Effector CD8-positive, alpha-beta T cell (primary cell): ENCODE results near the gene NRARP.

ENCODE experiments used
- DNase-seq: peaks from one replicate; lab custom pipeline; 2025; lab: John Stamatoyannopoulos, UW

NRARP gene

DNA sequence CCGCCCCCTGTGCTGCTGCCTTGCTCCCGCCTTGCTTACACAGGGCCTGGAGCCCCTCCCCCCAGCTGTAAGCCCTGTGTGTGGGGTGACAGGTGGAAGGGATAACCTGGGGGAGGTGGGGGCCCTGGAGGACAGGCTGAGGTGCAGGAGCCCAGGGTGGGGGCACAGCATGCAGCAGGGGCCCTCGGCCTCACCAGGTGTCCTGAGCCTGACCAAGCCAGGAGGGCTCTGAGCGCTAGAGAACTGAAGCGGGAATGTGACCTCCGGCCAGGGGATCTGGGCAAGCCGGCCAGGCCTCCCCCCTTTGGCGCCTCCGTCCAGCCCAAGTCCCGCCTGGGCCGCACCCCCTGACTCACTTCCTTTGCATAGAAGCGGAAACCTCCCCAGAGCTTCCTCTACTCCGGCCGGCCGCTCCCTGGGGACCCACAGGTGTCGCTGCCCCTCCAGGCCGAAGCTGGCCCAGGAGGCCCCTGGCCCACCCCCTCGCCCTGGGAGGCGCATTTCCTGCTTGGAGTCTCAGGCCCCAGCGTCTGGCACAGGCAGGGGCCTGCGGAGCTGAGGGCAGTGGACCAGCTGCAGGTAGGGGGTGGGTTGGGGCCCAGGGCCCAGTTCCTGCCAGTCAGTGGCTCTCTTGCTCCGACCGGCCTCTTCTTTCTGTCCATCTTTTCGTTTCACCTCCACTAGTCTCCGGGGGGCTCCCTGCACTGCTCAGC, 24.6 kb downstream of the NRARP start, which contains the start of gene TOR4A:
Gene TOR4A, plus strand, starts transcription at position 398 of the 713 bp plus-strand sequence. CDS start 964 bp downstream, outside the sequence.
- no peak for DNase-seq

DNA sequence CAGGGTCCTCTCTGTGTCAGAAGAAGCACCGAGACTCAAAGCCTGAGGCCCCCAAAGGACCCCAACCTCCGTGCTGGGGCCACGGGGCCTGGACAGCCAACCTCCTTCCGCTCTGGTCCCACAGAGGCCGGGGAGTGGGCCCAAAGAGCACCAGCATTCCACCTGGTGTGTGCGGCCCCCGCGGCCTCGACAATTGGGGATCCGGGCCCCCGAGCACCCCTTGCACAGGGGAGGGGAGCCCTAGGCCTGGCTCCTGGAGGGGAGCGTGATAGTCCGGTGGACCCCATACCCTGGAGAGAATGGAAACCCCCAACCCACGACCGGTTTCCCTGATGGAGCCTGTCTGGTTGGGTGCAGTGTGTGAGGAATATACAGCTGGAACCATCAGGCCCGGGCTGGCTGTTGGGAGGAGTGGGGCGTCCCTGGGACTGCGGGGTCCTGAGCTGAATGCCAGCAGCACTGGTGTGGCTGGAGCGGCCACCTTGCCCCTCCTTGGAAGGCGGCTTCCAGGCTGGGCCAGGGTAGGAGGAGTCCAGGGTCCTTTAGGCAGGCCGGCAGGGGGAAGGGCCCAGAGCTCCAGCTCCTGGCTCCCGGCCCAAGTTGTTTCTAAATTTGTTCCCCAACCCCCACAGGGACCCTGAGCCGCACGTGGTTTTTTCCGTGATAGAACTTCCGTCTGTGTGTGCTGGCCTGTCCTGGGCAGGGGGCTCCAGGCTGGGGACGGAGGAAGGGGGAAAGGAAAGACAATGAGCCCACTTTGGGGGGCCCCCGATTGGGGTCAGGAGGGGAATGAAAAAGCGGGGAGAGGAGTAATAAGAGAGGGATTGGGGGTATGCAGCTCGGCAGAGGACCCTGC, 25.4 kb downstream of the NRARP start:
- DNase-seq: no peak

DNA sequence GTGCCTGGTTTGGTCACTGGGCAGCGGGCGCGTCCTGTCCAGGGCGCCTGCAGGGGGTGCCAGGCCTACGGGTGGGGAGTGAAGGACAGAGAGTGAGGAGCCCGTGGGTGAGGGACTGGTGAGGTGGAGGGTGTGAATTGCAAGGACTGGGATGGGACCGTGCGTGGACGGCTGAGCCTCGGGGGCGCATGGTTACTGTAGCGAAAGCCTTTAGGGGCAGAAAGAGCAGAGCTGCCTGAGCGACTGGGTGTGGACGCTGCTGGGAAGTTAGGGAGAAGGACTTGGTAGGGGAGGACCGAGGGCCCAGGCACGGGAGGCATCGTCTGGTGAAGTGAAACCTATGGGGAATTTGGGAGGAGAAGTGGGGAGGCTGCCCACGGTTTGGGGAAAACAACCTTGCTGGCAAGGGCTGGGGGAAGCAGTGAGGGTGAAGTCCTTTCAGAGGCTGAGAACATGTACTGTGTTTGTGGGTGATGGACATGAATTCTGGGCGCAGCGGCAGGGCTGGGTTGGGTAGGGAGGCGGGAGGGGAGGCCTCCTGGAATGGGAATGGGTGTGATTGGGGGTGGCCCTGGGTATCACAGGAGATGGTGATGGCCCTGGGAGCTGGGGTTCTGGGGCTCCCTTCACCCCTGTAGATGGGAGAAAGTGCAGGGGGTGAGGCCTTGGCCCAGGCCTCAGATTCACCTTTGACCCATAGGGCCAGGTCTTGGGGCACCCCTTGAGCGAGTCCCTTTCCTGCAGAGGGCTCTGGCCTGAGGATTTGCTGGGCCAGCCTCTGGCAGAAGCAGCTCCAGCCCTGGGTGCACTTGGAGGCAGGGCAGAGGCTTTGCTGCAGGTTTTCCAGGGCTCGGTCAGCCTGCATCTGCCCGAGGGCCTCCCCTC, 26.2 kb downstream of the NRARP start:
- DNase-seq: no peak

DNA sequence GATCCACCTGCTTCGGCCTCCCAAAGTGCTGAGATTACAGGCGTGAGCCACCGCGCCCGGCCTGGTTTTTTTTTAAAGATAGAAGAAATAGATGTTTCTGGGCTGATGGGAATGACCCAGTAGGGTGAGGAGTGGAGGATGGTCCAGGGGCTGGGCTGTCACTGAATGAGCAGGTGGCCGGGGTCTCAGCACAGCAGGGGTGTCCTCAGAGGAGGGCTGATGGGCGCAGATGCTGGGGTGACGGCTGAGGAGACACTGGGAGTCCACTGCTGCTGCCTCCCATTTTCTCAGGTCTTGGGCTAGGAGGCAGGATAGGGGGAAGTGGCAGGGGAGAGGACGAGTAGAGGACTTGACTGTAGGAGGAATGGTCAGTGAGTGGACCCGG, 26.9 kb downstream of the NRARP start:
- no peak for DNase-seq

DNA sequence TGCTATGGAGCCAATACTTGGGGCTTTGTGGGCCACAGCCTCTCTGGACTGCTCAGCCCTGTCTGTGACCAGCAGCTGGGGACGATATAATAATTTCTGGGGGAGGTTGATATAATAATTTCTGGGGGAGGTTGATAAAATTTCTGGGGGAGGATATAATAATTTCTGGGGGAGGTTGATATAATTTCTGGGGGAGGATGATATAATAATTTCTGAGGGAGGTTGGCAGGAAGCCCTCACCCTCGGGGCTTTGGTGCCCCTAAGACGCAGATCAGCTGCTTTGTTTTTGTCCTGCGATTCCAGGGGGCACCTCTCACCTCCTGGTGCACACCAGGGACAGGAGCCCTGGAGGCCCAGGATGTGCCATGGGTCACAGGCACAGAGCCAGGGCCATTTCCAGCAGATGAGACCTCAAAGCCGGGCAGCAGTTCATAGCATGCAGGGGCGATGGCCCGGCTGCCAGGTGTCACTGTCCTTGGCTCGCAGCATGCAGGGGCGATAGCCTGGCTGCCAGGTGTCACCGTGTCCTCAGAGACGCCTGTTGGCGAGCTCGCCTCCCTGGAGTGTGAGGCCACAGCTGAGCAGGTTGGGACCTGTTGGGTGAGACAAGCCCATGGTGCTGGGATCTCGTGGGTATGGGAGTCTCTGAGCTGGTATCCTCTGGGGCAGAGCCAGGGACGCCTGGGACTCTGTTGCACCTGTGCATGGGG, 28.3 kb downstream of the NRARP start:
- no peak for DNase-seq

DNA sequence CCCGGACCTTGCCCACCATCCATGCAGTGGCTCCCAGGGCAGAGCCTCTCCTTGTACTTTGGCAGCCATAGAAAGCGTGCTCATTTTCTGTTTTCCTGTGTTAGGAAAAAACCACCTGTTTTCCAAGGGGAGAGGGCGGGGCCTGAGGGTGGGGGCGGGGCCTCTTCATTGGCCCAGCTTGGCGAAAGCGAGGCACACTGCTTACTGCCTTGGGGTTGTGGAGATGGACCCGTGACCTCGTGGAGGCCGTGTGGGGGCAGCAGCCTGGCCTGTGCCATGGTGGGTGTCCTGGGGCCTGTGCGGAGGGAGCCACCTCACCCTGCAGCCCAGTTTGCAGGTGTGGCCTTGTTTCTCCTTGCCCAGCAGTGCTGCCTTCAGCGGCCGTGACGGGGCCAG, 29.0 kb downstream of the NRARP start:
- DNase-seq: no peak

DNA sequence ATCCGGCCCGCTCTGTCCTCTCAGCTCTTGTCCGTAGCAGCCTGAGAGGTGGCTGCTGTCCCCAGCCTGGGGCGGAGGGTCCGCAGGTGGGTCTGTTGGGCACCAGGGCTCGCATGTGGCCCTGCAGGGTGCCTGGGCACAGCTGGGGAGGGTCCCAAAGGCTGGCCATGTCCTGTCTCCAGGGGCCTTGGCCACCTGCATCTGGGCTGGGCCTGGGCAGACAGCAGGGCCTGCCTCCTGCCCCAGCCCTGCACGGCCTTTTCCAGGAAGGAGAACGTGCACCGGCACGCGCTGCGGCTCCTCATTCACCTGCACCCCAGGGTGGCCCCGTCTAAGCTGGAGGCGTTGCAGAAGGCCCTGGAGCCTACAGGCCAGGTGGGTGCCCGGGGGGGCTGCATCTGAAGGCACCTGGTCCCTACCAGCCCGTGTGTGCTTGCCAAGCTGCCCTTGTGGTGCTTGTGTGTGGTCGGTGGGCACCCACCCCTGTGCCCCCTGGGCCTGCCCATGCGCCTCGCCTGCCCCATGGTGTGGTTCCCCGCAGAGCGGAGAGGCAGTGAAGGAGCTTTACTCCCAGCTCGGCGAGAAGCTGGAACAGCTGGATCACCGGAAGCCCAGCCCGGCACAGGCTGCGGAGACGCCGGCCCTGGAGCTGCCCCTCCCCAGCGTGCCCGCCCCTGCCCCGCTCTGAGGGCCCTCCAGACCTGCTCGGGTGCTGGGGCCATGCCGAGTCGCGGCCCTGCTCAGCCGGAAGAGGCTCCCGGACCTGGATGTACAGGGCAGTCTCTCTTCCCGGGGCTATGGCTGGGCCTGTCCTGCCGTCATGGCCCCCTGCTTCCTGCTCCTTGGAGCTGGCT, 29.6 kb downstream of the NRARP start:
- DNase-seq: no peak

DNA sequence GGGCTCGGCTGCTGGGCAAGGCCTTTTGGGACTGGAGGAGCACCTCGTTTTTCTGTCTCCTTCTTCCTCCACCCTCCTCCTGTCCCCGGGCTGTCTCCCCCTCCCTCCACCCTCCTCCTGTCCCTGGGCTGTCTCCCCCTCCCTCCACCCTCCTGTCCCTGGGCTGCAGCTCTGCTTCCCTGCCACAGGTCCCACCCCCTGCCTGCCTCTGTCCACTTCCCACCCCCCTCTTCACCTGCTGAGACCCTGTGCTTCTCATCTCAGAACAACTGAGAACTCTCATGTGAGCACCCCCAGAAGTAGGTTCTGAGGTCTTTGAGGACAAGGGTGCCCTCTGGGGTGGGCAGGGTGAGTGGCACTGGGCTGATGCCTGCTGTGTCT, 30.4 kb downstream of the NRARP start:
- DNase-seq: no peak

DNA sequence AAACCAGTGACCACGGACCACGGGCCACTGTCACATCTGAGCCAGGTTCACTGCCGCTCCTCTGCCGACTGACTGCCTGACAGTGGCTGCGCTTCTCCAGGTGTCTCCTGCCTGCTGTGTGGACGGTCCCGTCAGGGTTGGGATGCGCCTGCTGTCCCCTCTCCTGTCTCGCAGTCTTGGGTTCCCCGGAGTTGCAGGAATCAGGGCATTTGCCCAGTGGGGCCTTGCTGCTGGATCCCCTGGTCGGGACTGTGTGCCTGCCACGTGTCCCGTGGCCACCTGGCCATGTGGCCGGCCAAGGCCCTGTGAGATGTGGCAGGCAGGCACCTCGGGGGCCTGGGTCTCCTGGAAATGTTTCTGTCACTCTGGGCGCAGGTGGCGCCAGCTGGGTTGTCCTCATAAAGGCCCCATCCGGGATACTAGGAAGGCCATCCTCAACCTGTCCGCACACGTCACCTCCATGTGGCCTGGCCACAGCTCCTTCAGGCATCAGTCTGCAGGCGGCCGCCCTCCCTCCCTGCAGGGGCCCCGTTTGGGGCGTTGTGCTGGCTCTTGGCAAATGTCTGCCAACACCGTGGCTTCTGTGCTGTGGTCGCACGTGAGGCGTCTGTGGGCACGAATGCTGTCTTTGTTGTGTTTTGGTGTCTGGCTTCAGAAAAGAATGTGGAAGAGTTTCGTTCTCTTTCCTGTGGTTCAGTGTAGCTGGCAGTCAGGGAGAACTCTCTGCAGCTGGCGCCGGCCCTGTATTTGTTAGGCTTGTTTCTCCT, 31.0 kb downstream of the NRARP start:
- DNase-seq: no peak

DNA sequence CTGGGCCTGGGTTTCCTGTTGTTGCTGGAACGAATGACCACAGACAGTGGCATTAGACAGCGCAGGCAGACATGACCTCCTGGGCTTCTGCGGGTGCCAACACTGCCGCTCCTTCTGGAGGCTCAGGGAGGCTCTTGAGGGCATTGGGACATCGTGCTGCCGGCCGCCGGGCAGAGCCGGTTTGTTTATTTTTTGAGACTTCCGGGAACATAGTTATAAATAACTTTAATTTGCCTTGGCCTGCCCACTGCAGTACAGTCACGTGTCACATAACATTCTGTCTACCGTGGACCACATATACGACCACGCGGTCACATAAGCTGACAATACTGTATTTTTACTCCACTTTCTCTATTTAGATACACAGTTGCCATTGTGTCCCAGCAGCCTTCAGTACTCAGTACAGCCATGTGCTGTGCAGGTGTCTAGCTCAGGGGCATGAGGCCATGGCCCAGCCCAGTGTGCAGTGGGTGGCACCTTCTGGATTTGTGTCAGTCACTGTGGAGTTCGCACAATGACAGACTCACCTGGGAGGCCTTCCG, 32.8 kb downstream of the NRARP start:
- no peak for DNase-seq

DNA sequence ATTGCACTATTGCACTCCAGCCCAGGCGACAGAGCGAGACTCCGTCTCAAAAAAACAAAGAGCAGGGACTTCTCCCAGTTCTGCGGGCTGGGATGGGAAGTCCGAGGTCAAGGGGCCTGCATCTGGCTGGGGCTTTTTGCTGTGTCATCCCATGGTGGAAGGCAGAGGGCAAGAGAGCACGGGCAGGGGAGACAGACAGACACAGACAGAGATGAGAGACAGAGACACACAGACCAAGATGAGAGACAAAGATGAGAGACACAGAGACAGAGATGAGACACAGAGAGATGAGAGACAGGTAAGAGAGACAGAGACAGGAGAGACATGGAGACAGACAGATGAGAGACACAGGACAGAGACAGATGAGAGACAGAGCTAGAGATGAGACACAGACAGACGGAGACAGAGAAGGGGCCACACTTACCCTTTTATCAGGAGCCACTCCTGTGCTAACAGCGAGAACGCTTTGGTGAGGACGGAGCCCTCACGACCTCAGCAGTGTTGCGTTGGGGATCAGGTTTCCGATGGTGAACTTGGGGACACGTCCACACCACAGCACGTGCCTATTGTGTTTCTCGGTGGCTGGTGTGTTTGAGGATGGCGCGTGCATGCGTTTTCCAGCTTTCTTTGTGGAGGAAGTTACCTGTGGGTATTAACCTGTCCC, 33.4 kb downstream of the NRARP start:
- DNase-seq: no peak

DNA sequence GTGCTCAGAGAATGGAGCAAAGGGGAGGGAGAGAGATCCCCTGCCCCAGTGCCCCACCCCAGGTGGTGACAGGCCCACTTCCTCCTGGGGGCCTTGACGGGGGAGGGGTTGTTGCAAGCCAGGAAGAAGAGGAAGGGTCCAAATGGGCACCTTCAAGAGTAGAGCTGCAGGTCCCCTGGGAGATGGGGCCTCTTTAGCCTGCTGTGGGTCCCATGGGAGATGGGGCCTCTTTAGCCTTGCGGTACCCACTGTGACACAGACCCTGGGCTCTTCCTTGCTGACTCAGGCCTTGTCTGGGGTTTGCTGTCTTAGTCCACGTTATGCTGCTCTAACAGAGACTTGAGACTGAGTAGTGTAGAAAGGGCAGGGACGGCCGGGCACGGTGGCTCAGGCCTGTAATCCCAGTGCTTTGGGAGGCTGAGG, 34.1 kb downstream of the NRARP start:
- DNase-seq: no peak

DNA sequence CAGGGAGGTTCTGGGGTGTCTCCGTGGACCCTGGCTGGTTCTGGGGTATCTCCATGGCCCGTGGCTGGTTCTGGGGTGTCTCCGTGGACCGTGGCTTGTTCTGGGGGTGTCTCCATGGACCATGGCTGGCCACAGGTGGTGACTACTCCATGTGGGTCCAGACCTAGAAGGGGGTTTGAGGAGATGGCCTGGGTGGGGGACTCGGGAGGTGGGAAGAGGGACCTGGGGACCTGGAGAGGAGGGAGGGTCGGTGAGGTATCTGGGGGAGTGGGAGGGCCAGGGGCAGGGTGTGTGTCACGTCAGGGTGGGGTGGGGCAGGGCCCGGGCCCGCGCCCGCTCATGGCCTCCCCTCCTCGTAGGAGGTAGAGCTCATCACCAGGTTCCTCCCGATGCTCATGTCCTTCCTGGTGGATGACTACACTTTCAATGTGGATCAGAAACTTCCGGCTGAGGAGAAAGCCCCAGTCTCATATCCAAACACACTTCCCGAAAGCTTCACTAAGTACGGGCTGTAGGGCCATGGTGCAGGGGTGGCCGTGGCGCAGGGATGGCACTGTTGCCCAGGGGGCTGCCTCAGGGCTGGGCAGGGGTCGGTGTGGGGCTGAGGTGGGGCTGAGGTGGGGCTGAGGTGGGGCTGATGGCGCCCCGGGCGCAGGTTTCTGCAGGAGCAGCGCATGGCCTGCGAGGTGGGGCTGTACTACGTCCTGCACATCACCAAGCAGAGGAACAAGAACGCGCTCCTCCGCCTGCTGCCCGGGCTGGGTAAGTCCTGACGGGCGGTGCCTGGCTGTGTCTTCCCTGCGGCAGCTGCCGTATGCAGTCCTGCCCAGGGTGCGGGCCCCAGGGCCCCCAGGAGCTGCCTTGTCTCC, 35.3 kb downstream of the NRARP start:
- no peak for DNase-seq

DNA sequence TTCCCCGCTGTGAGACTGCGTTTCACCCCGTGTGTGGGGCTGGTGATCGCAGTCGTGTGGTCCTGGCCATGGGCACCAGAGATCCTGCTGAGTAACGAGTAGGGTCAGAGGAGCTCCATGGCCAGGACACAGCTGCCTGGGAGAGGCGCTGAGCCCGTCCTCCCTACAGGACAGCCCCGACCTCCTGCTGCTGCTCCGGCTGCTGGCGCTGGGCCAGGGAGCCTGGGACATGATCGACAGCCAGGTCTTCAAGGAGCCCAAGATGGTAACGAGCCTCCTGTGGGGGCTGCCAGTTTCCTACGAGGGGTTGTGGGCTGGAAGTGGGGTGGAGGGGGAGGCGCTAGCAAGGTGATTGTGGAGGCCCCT, 35.9 kb downstream of the NRARP start:
- no peak for DNase-seq

DNA sequence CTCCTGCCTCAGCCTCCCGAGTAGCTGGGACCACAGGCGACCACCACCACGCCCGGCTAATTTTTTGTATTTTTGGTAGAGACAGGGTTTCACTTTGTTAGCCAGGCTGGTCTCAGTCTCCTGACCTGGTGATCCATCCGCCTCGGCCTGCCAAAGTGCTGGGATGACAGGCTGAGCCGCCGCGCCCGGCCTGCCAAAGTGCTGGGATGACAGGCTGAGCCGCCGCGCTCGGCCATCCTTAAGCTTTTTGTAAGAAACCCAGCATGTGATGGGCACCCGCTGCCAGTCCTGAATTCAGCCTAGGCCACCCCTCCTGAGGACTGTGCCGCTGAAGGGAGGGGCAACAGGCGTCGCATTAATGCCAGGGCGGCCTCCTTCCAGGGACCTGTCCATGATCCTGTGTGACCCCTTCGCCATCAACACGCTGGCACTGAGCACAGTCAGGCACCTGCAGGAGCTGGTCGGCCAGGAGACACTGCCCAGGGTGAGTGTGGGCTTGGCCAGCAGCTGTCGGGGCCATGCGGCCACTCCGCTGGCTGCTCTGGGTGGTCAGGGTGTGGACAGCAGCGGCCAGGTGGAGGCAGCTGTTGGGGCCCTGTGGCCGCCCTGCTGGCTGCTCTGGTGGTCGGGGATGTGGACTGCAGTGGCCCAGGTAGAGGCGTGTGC, 36.4 kb downstream of the NRARP start:
- DNase-seq: no peak

DNA sequence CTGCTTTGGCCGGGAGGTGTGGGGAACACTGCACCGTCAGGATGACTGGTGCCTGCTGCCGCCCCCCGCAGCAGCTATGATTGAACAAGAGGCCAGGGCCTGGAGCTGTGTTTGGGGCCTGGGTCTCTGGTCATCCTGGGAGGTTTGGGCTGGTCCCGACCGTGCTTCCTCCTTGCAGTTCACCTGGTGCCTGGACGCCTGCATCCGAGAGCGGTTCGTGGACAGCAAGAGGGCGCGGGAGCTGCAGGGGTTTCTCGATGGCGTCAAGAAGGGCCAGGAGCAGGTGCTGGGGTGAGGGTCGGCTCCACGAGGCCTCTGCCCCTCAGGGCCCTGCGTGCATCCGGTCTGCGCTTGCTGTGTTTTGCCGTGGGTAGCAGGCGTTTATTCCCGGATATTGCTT, 38.0 kb downstream of the NRARP start:
- no peak for DNase-seq

DNA sequence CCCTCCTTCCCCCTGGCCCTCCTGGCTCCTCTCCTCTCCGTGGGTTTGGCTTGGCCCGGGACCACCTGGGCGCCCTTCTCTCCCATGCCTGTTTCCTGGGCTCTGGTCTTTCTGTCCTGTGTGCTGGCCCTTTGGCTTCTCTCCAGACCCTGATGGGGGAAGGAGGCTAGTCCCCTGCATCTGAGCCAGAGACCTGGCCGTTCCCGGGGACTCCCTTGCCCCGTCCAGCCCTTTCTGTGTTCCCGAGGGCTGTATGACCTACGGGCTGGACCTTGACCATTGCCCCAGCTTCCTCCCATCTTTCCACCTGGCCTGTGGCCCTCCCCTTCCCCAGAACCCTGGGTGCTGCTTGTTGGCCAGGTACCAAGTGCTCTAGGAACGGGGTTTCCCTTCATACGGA, 38.6 kb downstream of the NRARP start:
- DNase-seq: no peak

DNA sequence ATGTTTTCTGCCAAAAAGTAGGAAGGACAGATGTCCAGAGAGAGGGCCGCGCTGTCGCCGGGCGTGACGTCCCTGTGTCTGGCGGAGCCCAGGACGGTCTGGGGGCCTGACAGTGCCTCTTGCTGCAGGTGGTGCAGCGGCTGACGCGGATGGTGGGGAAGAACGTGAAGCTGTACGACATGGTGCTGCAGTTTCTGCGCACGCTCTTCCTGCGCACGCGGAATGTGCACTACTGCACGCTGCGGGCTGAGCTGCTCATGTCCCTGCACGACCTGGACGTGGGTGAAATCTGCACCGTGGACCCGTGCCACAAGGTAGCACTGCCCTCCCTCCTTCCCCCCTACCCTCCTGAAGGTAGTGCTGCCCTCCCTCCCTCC, 39.2 kb downstream of the NRARP start:
- no peak for DNase-seq
